B cell (primary cell): Measurements from ENCODE around the gene PIK3C2G. TPM values are rescaled to one million over a fixed set of nuclear protein-coding genes. Genes with fewer than 3 reads are reported as not detected.
"Not testable (repeated sequence)": the region's sequence is repeated elsewhere in the genome, so short reads cannot be mapped to it uniquely, and the experiment has no call there.

Source experiments
- ATAC-seq: fragments of 200-7000 bp; cut with Tn5 transposase; one replicate; pipeline ENCODE4 v1.10.0; 2021; ENCODE audit warnings: low read depth, mild to moderate bottlenecking, moderate number of reproducible peaks, moderate library complexity
- CTCF ChIA-PET: fragments of 350-600 bp; sonication (Branson Sonifier 250); formaldehyde crosslinking; loops from one replicate; lab custom pipeline; 2021; ENCODE audit warnings: antibody characterized with exemption, inconsistent platforms; lab: Charles Lee
- POLR2A ChIA-PET: fragments of 350-600 bp; sonication (Branson Sonifier 250); formaldehyde crosslinking; loops from one replicate; lab custom pipeline; 2021; ENCODE audit warnings: antibody characterized with exemption; lab: Charles Lee
- DNase-seq: peaks from one replicate; pipeline ENCODE4 v3.0.0; 2013
- H2AFZ ChIP-seq: 2 replicates; pipeline ENCODE4 v1.6.1; 2012; ENCODE audit warnings: mild to moderate bottlenecking, low read depth, low read length; ENCODE audit not compliant: insufficient read depth, poor library complexity, severe bottlenecking
- H3K27ac ChIP-seq, 2 donors: 1 replicate in 1 of 2; 2 replicates in 1 of 2; pipeline ENCODE4 v1.5.1; 2012 to 2013; ENCODE audit warnings: low read length in 2 of 2, mild to moderate bottlenecking in 2 of 2, moderate library complexity in 1 of 2
- H3K27me3 ChIP-seq, 4 experiments: fragments of 200-600 bp in 1 of 4; sonication (generic) in 1 of 4; replicated peaks in 1 of 4; 1 replicate in 2 of 4; 2 replicates in 2 of 4; pipeline versions ENCODE4 v1.6.1 to v1.7.0; 2013 to 2016; ENCODE audit warnings: low read length in 3 of 4, mild to moderate bottlenecking in 2 of 4, mixed read lengths in 1 of 4, moderate library complexity in 1 of 4; ENCODE audit not compliant: insufficient read depth in 4 of 4, control insufficient read depth in 3 of 4; ENCODE audit errors: control extremely low read depth in 1 of 4
- H3K36me3 ChIP-seq, 2 experiments: replicated peaks in 1 of 2; 1 replicate in 1 of 2; 2 replicates in 1 of 2; pipeline versions ENCODE4 v1.6.1 to v1.7.1; 2013; ENCODE audit warnings: low read length in 1 of 2; ENCODE audit not compliant: insufficient read depth in 2 of 2, control insufficient read depth in 1 of 2; ENCODE audit errors: control extremely low read depth in 1 of 2, extremely low read depth in 1 of 2
- H3K4me1 ChIP-seq, 2 donors: fragments of 200-600 bp in 1 of 2; sonication (generic) in 1 of 2; 1 replicate in 1 of 2; 2 replicates in 1 of 2; pipeline versions ENCODE4 v1.5.1 to v1.6.1; 2013 to 2017; ENCODE audit warnings: low read length in 2 of 2; ENCODE audit not compliant: control insufficient read depth in 2 of 2, insufficient read depth in 2 of 2
- H3K4me2 ChIP-seq: replicated peaks from 2 replicates; pipeline ENCODE3; 2012; ENCODE audit warnings: mild to moderate bottlenecking, low read depth, low read length; ENCODE audit not compliant: poor library complexity, severe bottlenecking
- H3K4me3 ChIP-seq, 5 experiments: fragments of 200-600 bp in 1 of 5; sonication (generic) in 1 of 5; 1 replicate in 3 of 5; 2 replicates in 2 of 5; pipeline versions ENCODE4 v1.5.1 to v1.7.0; 2011 to 2016; ENCODE audit warnings: low read length in 4 of 5, mild to moderate bottlenecking in 4 of 5, low read depth in 2 of 5, control low read depth in 1 of 5, moderate library complexity in 1 of 5; ENCODE audit not compliant: insufficient read depth in 1 of 5; ENCODE audit errors: control extremely low read depth in 1 of 5, extremely low read depth in 1 of 5
- H3K79me2 ChIP-seq: fragments of 200-600 bp; sonication (generic); one replicate; pipeline ENCODE4 v1.6.0; 2016; ENCODE audit warnings: low read length; ENCODE audit not compliant: control insufficient read depth, insufficient read depth
- H3K9ac ChIP-seq: fragments of 200-600 bp; sonication (generic); 2 replicates; pipeline ENCODE4 v1.6.1; 2017; ENCODE audit warnings: mild to moderate bottlenecking, low read length, moderate library complexity
- H3K9me3 ChIP-seq, 3 donors: one replicate each; pipeline versions ENCODE4 v1.6.1 to v1.7.1; 2013; ENCODE audit warnings: low read length in 2 of 3; ENCODE audit not compliant: control insufficient read depth in 2 of 3, insufficient read depth in 1 of 3; ENCODE audit errors: control extremely low read depth in 1 of 3
- H4K20me1 ChIP-seq: 2 replicates; pipeline ENCODE4 v1.6.0; 2012; ENCODE audit warnings: mild to moderate bottlenecking, low read length; ENCODE audit not compliant: insufficient read depth, control insufficient read depth, poor library complexity, severe bottlenecking
- H3K27ac Mint-ChIP-seq: one replicate; pipeline ENCODE4 v1.8.0; 2021; ENCODE audit warnings: mixed read lengths
- H3K27me3 Mint-ChIP-seq: one replicate; pipeline ENCODE4 v1.8.0; 2021; ENCODE audit warnings: mixed read lengths
- H3K4me1 Mint-ChIP-seq: one replicate; pipeline ENCODE4 v1.8.0; 2021; ENCODE audit warnings: mixed read lengths
- H3K4me3 Mint-ChIP-seq: one replicate; pipeline ENCODE4 v1.8.0; 2021; ENCODE audit warnings: mixed read lengths
- H3K9me3 Mint-ChIP-seq: one replicate; pipeline ENCODE4 v1.8.0; 2022; ENCODE audit warnings: mixed read lengths; ENCODE audit not compliant: insufficient read depth
- CTCF ChIP-seq: fragments of 200-600 bp; IDR thresholded peaks from one replicate; pipeline ENCODE4 v1.8.0; 2022; ENCODE audit warnings: antibody characterized with exemption, mild to moderate bottlenecking
- EZH2 ChIP-seq: IDR thresholded peaks from 2 replicates; pipeline ENCODE4 v1.6.1; 2012; ENCODE audit warnings: borderline replicate concordance, low read depth, mild to moderate bottlenecking, moderate library complexity, low read length; ENCODE audit not compliant: insufficient read depth, poor library complexity, severe bottlenecking
- WGBS: methylation state at CpG from one replicate; pipeline ENCODE4 v1.1.5; 2013; ENCODE audit warnings: missing lambda C conversion rate; ENCODE audit not compliant: insufficient coverage; 5-methylcytosine and 5-hydroxymethylcytosine counted together
- intact Hi-C: fragments of 100-400 bp; cut with micrococcal nuclease; formaldehyde crosslinking; loops from one replicate; pipeline ENCODE4 v1.10.0; 2022
- polyA plus RNA-seq: library from polyadenylated mRNA; depleted of rRNA; stranded (reverse); fragments of >200 nt; gene quantifications from 2 replicates; pipeline ENCODE4 v1.2.3, GENCODE V29; 2012
- total RNA-seq, 2 donors: library from RNA; stranded (reverse); fragments of 120-200 nt in 1 of 2; gene quantifications; 1 replicate in 1 of 2; 2 replicates in 1 of 2; pipeline versions ENCODE4 v1.2.3 to v1.2.4, GENCODE V29; 2013 to 2022

The PIK3C2G gene
- total and polyA plus RNA-seq, 2 donors (not counting 1 experiment from before 2014, with no cell fraction given): not detected

- 97% methylated on average over 18 of the region's 21 CpGs for WGBS
Observed at GRCh38 chr12:18500736-18501135, 239.4 kb downstream of the PIK3C2G start.

GRCh38 chr12:18502422-18502968 lies 241.2 kb downstream of the PIK3C2G start:
- H3K4me3 Mint-ChIP-seq: no peak overlapping the region
- no peaks in the 10 kb centered on the region for H3K27me3 Mint-ChIP-seq
- intact Hi-C loops: no loop called here
- H3K9me3 ChIP-seq: peaks cover 0 to 12% (median 0%) of the 10 kb centered on the region in 3 donors
- WGBS: no CpG with 5 or more reads among the region's 7 CpGs
- no peak overlapping the region for H3K4me2 ChIP-seq
- no peak overlapping the region for H3K27ac Mint-ChIP-seq
- POLR2A ChIA-PET: no interaction called here
- DNase-seq (no peak), ATAC-seq (no peak)
- no peak overlapping the region for H3K4me3 ChIP-seq
- CTCF ChIA-PET: no interaction called here
- no peaks in the 10 kb centered on the region for H3K79me2 ChIP-seq
- H3K27ac ChIP-seq: no peak overlapping the region
- no peak overlapping the region for H3K9ac ChIP-seq
- H4K20me1 ChIP-seq: no peaks in the 10 kb centered on the region
- no peaks in the 10 kb centered on the region for H3K4me1 Mint-ChIP-seq
- no peaks in the 10 kb centered on the region for H3K4me1 ChIP-seq
- no peaks in the 10 kb centered on the region for H3K9me3 Mint-ChIP-seq
- H3K27me3 ChIP-seq: no peaks in the 10 kb centered on the region
- TF ChIP-seq CTCF (no peak), EZH2 (no peak)
- no peak overlapping the region for H2AFZ ChIP-seq
- H3K36me3 ChIP-seq: no peaks in the 10 kb centered on the region

More at GRCh38 chr12:18500736-18501135, 239.4 kb downstream of the PIK3C2G start:
- H3K27ac Mint-ChIP-seq, H3K27me3 Mint-ChIP-seq, CTCF ChIA-PET, intact Hi-C loops, POLR2A ChIA-PET, H3K9me3 Mint-ChIP-seq, H3K4me3 Mint-ChIP-seq, H3K4me3 ChIP-seq, H3K9me3 ChIP-seq, H3K27ac ChIP-seq, H2AFZ ChIP-seq, DNase-seq, H3K27me3 ChIP-seq, H3K4me1 ChIP-seq, H3K79me2 ChIP-seq, H3K4me2 ChIP-seq, H3K9ac ChIP-seq, H4K20me1 ChIP-seq, H3K36me3 ChIP-seq, H3K4me1 Mint-ChIP-seq, ATAC-seq: not testable (repeated sequence)
